GM23338 (cell line): ENCODE data around the gene TMPRSS13. TPM values are rescaled to one million over a fixed set of nuclear protein-coding genes. Genes with fewer than 3 reads are reported as not detected.

Source experiments
- ATAC-seq: fragments of 200-7000 bp; cut with Tn5 transposase; 3 replicates; pipeline ENCODE4 v1.9.1; 2020
- DNase-seq: peaks from one replicate; pipeline ENCODE4 v3.0.0-alpha.2; 2015; ENCODE audit warnings: low spot score
- H2AFZ ChIP-seq: fragments of 200-600 bp; sonication (generic); 2 replicates; pipeline ENCODE4 v1.8.0; 2016; ENCODE audit warnings: antibody characterized with exemption, mild to moderate bottlenecking, moderate library complexity
- H3F3A ChIP-seq: fragments of 200-600 bp; sonication (generic); replicated peaks from 2 replicates; pipeline ENCODE4 v1.8.0; 2017; ENCODE audit warnings: antibody characterized with exemption, mixed run types, low read depth
- H3K27ac ChIP-seq: fragments of 200-600 bp; sonication (generic); 2 replicates; pipeline ENCODE4 v1.6.1; 2016; ENCODE audit warnings: low read depth
- H3K27me3 ChIP-seq: fragments of 200-600 bp; sonication (generic); 2 replicates; pipeline ENCODE4 v1.8.0; 2016; ENCODE audit warnings: mild to moderate bottlenecking, mixed run types, moderate library complexity; ENCODE audit not compliant: insufficient read depth
- H3K36me3 ChIP-seq: fragments of 200-600 bp; sonication (generic); 2 replicates; pipeline ENCODE4 v1.8.0; 2016; ENCODE audit warnings: mild to moderate bottlenecking; ENCODE audit not compliant: insufficient read depth
- H3K4me1 ChIP-seq: fragments of 200-600 bp; sonication (generic); 2 replicates; pipeline ENCODE4 v1.8.0; 2016; ENCODE audit warnings: mild to moderate bottlenecking, moderate library complexity; ENCODE audit not compliant: insufficient read depth
- H3K4me2 ChIP-seq: fragments of 200-600 bp; sonication (generic); 2 replicates; pipeline ENCODE4 v1.7.1; 2017; ENCODE audit warnings: mixed run types
- H3K4me3 ChIP-seq: fragments of 200-600 bp; sonication (generic); 2 replicates; pipeline ENCODE4 v1.6.1; 2016; ENCODE audit warnings: mixed run types
- H3K79me2 ChIP-seq: fragments of 200-600 bp; sonication (generic); replicated peaks from 2 replicates; pipeline ENCODE4 v1.8.0; 2017; ENCODE audit warnings: mild to moderate bottlenecking; ENCODE audit not compliant: insufficient read depth
- H3K9me2 ChIP-seq: fragments of 200-600 bp; sonication (generic); 2 replicates; pipeline ENCODE4 v1.8.0; 2017; ENCODE audit not compliant: insufficient read depth
- H4K20me1 ChIP-seq: fragments of 200-600 bp; sonication (generic); replicated peaks from 2 replicates; pipeline ENCODE4 v1.8.0; 2017; ENCODE audit warnings: mild to moderate bottlenecking; ENCODE audit not compliant: insufficient read depth
- H3K27ac Mint-ChIP-seq: 2 replicates; pipeline ENCODE4 v1.8.0; 2020; ENCODE audit warnings: inconsistent platforms, mild to moderate bottlenecking, moderate library complexity, mixed read lengths
- H3K27me3 Mint-ChIP-seq: 3 replicates; pipeline ENCODE4 v1.8.0; 2022; ENCODE audit warnings: low read depth, mild to moderate bottlenecking, moderate library complexity, mixed read lengths, inconsistent platforms; ENCODE audit not compliant: insufficient read depth, poor library complexity
- H3K36me3 Mint-ChIP-seq: 3 replicates; pipeline ENCODE4 v1.8.0; 2021; ENCODE audit warnings: low read depth, mild to moderate bottlenecking, inconsistent platforms, moderate library complexity, mixed read lengths
- H3K4me1 Mint-ChIP-seq: 3 replicates; pipeline ENCODE4 v1.8.0; 2020; ENCODE audit warnings: mild to moderate bottlenecking, inconsistent platforms, mixed read lengths
- H3K4me3 Mint-ChIP-seq: 3 replicates; pipeline ENCODE4 v1.8.0; 2021; ENCODE audit warnings: moderate library complexity, mild to moderate bottlenecking, inconsistent platforms, mixed read lengths
- H3K9me3 Mint-ChIP-seq: 3 replicates; pipeline ENCODE4 v1.8.0; 2020; ENCODE audit warnings: moderate library complexity, mild to moderate bottlenecking, inconsistent platforms, mixed read lengths
- CREB1 ChIP-seq: fragments of 250-450 bp; sonication (Bioruptor Pico); IDR thresholded peaks from 2 replicates; pipeline ENCODE4 v1.5.0; 2020; ENCODE audit warnings: low read depth, mild to moderate bottlenecking, moderate library complexity
- ETS1 ChIP-seq: IDR thresholded peaks from 2 replicates; pipeline ENCODE4 v1.6.1; 2016; ENCODE audit warnings: antibody characterized with exemption
- NANOG ChIP-seq: IDR thresholded peaks from 2 replicates; pipeline ENCODE4 v1.6.1; 2016; ENCODE audit warnings: antibody characterized with exemption, borderline replicate concordance
- POLR2AphosphoS5 ChIP-seq: IDR thresholded peaks from 2 replicates; pipeline ENCODE4 v1.6.1; 2016; ENCODE audit warnings: antibody characterized with exemption, low read depth
- ZNF331 ChIP-seq: fragments of 250-450 bp; sonication (Bioruptor Pico); IDR thresholded peaks from 2 replicates; pipeline ENCODE4 v1.5.0; 2020; ENCODE audit warnings: low read depth, mild to moderate bottlenecking, moderate library complexity
- polyA plus RNA-seq: library from polyadenylated mRNA; unstranded; fragments of >200 nt; fragmentation: Nextera tagmentation; extraction: Ambion mirVana; gene quantifications from 2 replicates; pipeline ENCODE4 v1.2.1, GENCODE V29; 2016
- total RNA-seq: library from RNA; depleted of rRNA; stranded (reverse); fragments of >200 nt; shearing (Covaris generic); gene quantifications from 2 replicates; pipeline ENCODE4 v1.2.3, GENCODE V29; 2014
- TF ChIP-seq, protein P1 (sequence below): IDR thresholded peaks from one replicate; pipeline ENCODE4 v1.6.1; 2018; ENCODE audit warnings: antibody characterized with exemption; ENCODE audit not compliant: unreplicated experiment
- TF ChIP-seq, protein P2 (sequence below): fragments of 250-450 bp; sonication (Bioruptor Pico); IDR thresholded peaks from 2 replicates; pipeline ENCODE4 v1.5.0; 2020; ENCODE audit warnings: mild to moderate bottlenecking, moderate library complexity

Gene TMPRSS13
- total and polyA plus RNA-seq, 2 experiments from 2014 or later, result 0.31 TPM; not detected in 1

GRCh38 chr11:117862753-117863152 is 66.4 kb downstream of the TMPRSS13 start:
- H3K4me3 ChIP-seq, result no peak overlapping the region
- H3K27me3 Mint-ChIP-seq, result no peaks in the 10 kb centered on the region
- peaks cover 28% of the 10 kb centered on the region for H3K79me2 ChIP-seq
- no peaks in the 10 kb centered on the region; the same call in 2 of the 3 replicates for H3K9me3 Mint-ChIP-seq
- H3K9me2 ChIP-seq, result no peaks in the 10 kb centered on the region
- H3K4me2 ChIP-seq, result no peak overlapping the region
- no peaks in the 10 kb centered on the region for H3K27me3 ChIP-seq
- ATAC-seq (no peak), DNase-seq (no peak)
- H2AFZ ChIP-seq, result no peak overlapping the region
- H3K36me3 ChIP-seq, result no peaks in the 10 kb centered on the region
- no peak overlapping the region for H3K4me3 Mint-ChIP-seq
- H3K36me3 Mint-ChIP-seq, result no peaks in the 10 kb centered on the region
- H3K27ac ChIP-seq, result no peak overlapping the region
- no peak overlapping the region for H3K27ac Mint-ChIP-seq
- H3F3A ChIP-seq, result no peaks in the 10 kb centered on the region
- H4K20me1 ChIP-seq, result peaks cover 12% of the 10 kb centered on the region
- peaks cover 18% of the 10 kb centered on the region for H3K4me1 ChIP-seq
- H3K4me1 Mint-ChIP-seq, result peaks cover 26% of the 10 kb centered on the region
- TF ChIP-seq ETS1, result no peak
- TF ChIP-seq NANOG, result no peak
- TF ChIP-seq, protein P1, sequence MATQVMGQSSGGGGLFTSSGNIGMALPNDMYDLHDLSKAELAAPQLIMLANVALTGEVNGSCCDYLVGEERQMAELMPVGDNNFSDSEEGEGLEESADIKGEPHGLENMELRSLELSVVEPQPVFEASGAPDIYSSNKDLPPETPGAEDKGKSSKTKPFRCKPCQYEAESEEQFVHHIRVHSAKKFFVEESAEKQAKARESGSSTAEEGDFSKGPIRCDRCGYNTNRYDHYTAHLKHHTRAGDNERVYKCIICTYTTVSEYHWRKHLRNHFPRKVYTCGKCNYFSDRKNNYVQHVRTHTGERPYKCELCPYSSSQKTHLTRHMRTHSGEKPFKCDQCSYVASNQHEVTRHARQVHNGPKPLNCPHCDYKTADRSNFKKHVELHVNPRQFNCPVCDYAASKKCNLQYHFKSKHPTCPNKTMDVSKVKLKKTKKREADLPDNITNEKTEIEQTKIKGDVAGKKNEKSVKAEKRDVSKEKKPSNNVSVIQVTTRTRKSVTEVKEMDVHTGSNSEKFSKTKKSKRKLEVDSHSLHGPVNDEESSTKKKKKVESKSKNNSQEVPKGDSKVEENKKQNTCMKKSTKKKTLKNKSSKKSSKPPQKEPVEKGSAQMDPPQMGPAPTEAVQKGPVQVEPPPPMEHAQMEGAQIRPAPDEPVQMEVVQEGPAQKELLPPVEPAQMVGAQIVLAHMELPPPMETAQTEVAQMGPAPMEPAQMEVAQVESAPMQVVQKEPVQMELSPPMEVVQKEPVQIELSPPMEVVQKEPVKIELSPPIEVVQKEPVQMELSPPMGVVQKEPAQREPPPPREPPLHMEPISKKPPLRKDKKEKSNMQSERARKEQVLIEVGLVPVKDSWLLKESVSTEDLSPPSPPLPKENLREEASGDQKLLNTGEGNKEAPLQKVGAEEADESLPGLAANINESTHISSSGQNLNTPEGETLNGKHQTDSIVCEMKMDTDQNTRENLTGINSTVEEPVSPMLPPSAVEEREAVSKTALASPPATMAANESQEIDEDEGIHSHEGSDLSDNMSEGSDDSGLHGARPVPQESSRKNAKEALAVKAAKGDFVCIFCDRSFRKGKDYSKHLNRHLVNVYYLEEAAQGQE, result no peak
- TF ChIP-seq, protein P2, sequence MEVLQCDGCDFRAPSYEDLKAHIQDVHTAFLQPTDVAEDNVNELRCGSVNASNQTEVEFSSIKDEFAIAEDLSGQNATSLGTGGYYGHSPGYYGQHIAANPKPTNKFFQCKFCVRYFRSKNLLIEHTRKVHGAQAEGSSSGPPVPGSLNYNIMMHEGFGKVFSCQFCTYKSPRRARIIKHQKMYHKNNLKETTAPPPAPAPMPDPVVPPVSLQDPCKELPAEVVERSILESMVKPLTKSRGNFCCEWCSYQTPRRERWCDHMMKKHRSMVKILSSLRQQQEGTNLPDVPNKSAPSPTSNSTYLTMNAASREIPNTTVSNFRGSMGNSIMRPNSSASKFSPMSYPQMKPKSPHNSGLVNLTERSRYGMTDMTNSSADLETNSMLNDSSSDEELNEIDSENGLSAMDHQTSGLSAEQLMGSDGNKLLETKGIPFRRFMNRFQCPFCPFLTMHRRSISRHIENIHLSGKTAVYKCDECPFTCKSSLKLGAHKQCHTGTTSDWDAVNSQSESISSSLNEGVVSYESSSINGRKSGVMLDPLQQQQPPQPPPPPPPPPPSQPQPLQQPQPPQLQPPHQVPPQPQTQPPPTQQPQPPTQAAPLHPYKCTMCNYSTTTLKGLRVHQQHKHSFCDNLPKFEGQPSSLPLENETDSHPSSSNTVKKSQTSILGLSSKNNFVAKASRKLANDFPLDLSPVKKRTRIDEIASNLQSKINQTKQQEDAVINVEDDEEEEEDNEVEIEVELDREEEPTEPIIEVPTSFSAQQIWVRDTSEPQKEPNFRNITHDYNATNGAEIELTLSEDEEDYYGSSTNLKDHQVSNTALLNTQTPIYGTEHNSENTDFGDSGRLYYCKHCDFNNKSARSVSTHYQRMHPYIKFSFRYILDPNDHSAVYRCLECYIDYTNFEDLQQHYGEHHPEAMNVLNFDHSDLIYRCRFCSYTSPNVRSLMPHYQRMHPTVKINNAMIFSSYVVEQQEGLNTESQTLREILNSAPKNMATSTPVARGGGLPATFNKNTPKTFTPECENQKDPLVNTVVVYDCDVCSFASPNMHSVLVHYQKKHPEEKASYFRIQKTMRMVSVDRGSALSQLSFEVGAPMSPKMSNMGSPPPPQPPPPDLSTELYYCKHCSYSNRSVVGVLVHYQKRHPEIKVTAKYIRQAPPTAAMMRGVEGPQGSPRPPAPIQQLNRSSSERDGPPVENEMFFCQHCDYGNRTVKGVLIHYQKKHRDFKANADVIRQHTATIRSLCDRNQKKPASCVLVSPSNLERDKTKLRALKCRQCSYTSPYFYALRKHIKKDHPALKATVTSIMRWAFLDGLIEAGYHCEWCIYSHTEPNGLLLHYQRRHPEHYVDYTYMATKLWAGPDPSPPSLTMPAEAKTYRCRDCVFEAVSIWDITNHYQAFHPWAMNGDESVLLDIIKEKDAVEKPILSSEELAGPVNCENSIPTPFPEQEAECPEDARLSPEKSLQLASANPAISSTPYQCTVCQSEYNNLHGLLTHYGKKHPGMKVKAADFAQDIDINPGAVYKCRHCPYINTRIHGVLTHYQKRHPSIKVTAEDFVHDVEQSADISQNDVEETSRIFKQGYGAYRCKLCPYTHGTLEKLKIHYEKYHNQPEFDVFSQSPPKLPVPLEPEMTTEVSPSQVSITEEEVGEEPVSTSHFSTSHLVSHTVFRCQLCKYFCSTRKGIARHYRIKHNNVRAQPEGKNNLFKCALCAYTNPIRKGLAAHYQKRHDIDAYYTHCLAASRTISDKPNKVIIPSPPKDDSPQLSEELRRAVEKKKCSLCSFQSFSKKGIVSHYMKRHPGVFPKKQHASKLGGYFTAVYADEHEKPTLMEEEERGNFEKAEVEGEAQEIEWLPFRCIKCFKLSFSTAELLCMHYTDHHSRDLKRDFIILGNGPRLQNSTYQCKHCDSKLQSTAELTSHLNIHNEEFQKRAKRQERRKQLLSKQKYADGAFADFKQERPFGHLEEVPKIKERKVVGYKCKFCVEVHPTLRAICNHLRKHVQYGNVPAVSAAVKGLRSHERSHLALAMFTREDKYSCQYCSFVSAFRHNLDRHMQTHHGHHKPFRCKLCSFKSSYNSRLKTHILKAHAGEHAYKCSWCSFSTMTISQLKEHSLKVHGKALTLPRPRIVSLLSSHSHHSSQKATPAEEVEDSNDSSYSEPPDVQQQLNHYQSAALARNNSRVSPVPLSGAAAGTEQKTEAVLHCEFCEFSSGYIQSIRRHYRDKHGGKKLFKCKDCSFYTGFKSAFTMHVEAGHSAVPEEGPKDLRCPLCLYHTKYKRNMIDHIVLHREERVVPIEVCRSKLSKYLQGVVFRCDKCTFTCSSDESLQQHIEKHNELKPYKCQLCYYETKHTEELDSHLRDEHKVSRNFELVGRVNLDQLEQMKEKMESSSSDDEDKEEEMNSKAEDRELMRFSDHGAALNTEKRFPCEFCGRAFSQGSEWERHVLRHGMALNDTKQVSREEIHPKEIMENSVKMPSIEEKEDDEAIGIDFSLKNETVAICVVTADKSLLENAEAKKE (CRISPR knock-in tag), result no peak
- no peak for TF ChIP-seq POLR2AphosphoS5
- no peak for TF ChIP-seq ZNF331 (CRISPR knock-in tag)
- no peak for TF ChIP-seq CREB1
